HT-29 (cell line): Measurements from ENCODE around the gene DNAH1. TPM values are rescaled to one million over a fixed set of nuclear protein-coding genes. Genes with fewer than 3 reads are reported as not detected.

Experiments
- DNase-seq: peaks from one replicate; pipeline ENCODE4 v3.0.0-alpha.2; 2015; ENCODE audit warnings: low spot score
- total RNA-seq: library from RNA; depleted of rRNA; stranded (reverse); fragments of >200 nt; shearing (Covaris generic); gene quantifications from 2 replicates; pipeline ENCODE4 v1.2.3, GENCODE V29; 2014

The DNAH1 gene
- total RNA-seq, 1 experiment from 2014 or later, result 4.0 TPM

GRCh38 chr3:52310861-52311575 lies 5.1 kb upstream of the DNAH1 start:
- DNase-seq, result no peak

- DNase-seq, result no peak
These were observed 4.5 kb upstream of the DNAH1 start for GRCh38 chr3:52311576-52312119.

- no peak for DNase-seq
These were observed 2.8 kb upstream of the DNAH1 start for GRCh38 chr3:52313188-52313773.

- no peak for DNase-seq
These were observed 2.3 kb upstream of the DNAH1 start for GRCh38 chr3:52313774-52314188.

GRCh38 chr3:52314489-52314888 lies 1.6 kb upstream of the DNAH1 start:
- no peak for DNase-seq

- DNase-seq, result no peak
These were observed 1.1 kb upstream of the DNAH1 start for GRCh38 chr3:52315006-52315405.

- DNase-seq, result peak; percentile 58
These were observed 1.3 kb downstream of the DNAH1 start for GRCh38 chr3:52317208-52318000.

- peak; percentile 23 for DNase-seq
These were observed 2.2 kb downstream of the DNAH1 start for GRCh38 chr3:52318186-52318816.

GRCh38 chr3:52319921-52320595 lies 3.9 kb downstream of the DNAH1 start:
- no peak for DNase-seq

GRCh38 chr3:52321481-52321880 lies 5.4 kb downstream of the DNAH1 start:
- no peak for DNase-seq

GRCh38 chr3:52322466-52322865 lies 6.3 kb downstream of the DNAH1 start:
- no peak for DNase-seq

GRCh38 chr3:52323526-52324295 lies 7.6 kb downstream of the DNAH1 start:
- DNase-seq, result no peak

GRCh38 chr3:52324676-52325075 lies 8.6 kb downstream of the DNAH1 start:
- DNase-seq, result no peak

- no peak for DNase-seq
These were observed 9.6 kb downstream of the DNAH1 start for GRCh38 chr3:52325686-52326085.

GRCh38 chr3:52326976-52327375 lies 10.9 kb downstream of the DNAH1 start:
- DNase-seq, result no peak

- DNase-seq, result no peak
These were observed 11.6 kb downstream of the DNAH1 start for GRCh38 chr3:52327486-52328290.

GRCh38 chr3:52328536-52329080 lies 12.5 kb downstream of the DNAH1 start:
- DNase-seq, result no peak

- DNase-seq, result no peak
These were observed 14.2 kb downstream of the DNAH1 start for GRCh38 chr3:52330194-52330805.

- no peak for DNase-seq
These were observed 15.0 kb downstream of the DNAH1 start for GRCh38 chr3:52331091-52331490.
